GM12878 (cell line): ENCODE results near the gene TBXAS1. TPM values are rescaled to one million over a fixed set of nuclear protein-coding genes. Genes with fewer than 3 reads are reported as not detected.

ENCODE experiments used
- ATAC-seq: fragments of 200-7000 bp; cut with Tn5 transposase; 3 replicates; pipeline ENCODE4 v1.9.1; 2020; ENCODE audit warnings: mild to moderate bottlenecking, moderate library complexity
- BruUV-seq: library from RNA; stranded (reverse); fragments of 400-500 nt; replicated peaks from 2 replicates; lab custom pipeline; 2021; lab: Mats Ljungman, UMichigan
- CTCF ChIA-PET: fragments of 300-600 bp; sonication (Branson Sonifier 250); formaldehyde crosslinking; extraction: SDS; loops from one replicate; lab custom pipeline; 2021; ENCODE audit warnings: inconsistent platforms; lab: Yijun Ruan, JAX
- POLR2A ChIA-PET: fragments of 350-600 bp; formaldehyde crosslinking; extraction: SDS; loops from one replicate; lab custom pipeline; 2021; ENCODE audit warnings: inconsistent platforms; lab: Charles Lee
- RAD21 ChIA-PET: fragments of 300-600 bp; sonication (Branson Sonifier 250); formaldehyde crosslinking; loops from one replicate; lab custom pipeline; 2023; ENCODE audit warnings: antibody characterized with exemption; ENCODE audit not compliant: unreplicated experiment; lab: Charles Lee
- SMC1A ChIA-PET: fragments of 300-600 bp; sonication (Branson Sonifier 250); formaldehyde crosslinking; loops from one replicate; lab custom pipeline; 2023; ENCODE audit not compliant: unreplicated experiment, uncharacterized antibody; lab: Charles Lee
- DNase-seq: peaks from one replicate; pipeline ENCODE4 v3.0.0-alpha.2; 2011; ENCODE audit warnings: low read depth, low spot score
- FAIRE-seq: peaks from 3 replicates; lab custom pipeline; 2011; peaks lifted over from hg19 to GRCh38; lab: Jason Lieb, UNC
- H2AFZ ChIP-seq: 2 replicates; pipeline ENCODE4 v1.6.0; 2011; ENCODE audit warnings: low read depth, low read length, control low read depth; ENCODE audit not compliant: control insufficient read depth
- H3K27ac ChIP-seq: 2 replicates; pipeline ENCODE4 v1.5.1; 2011; ENCODE audit warnings: control low read depth; ENCODE audit not compliant: control insufficient read depth, insufficient read depth
- H3K27me3 ChIP-seq, 2 experiments: replicated peaks in 1 of 2; 2 replicates each; pipeline versions ENCODE4 v1.6.0 to v1.6.1; 2011; ENCODE audit warnings: low read length in 1 of 2; ENCODE audit not compliant: control insufficient read depth in 2 of 2, insufficient read depth in 2 of 2
- H3K36me3 ChIP-seq, 2 experiments: 2 replicates each; pipeline ENCODE4 v1.5.1; 2011; ENCODE audit warnings: low read length in 1 of 2; ENCODE audit not compliant: control insufficient read depth in 2 of 2, insufficient read depth in 2 of 2
- H3K4me1 ChIP-seq: 2 replicates; pipeline ENCODE4 v1.6.1; 2011; ENCODE audit warnings: mild to moderate bottlenecking, low read length, moderate library complexity, mixed read lengths; ENCODE audit not compliant: control insufficient read depth, insufficient read depth
- H3K4me2 ChIP-seq: 2 replicates; pipeline ENCODE4 v1.6.0; 2011; ENCODE audit warnings: control low read depth; ENCODE audit not compliant: control insufficient read depth, insufficient read depth
- H3K4me3 ChIP-seq: fragments of 200-600 bp; sonication (generic); 2 replicates; pipeline ENCODE4 v1.5.1; 2016
- H3K79me2 ChIP-seq: 2 replicates; pipeline ENCODE4 v1.6.0; 2011; ENCODE audit warnings: low read length; ENCODE audit not compliant: control insufficient read depth, insufficient read depth
- H3K9ac ChIP-seq: 2 replicates; pipeline ENCODE4 v1.8.0; 2011; ENCODE audit warnings: low read length, control low read depth, mixed read lengths; ENCODE audit not compliant: control insufficient read depth, insufficient read depth
- H3K9me3 ChIP-seq: replicated peaks from 3 replicates; pipeline ENCODE4 v1.5.1; 2011; ENCODE audit warnings: mild to moderate bottlenecking, low read length; ENCODE audit not compliant: control insufficient read depth, insufficient read depth
- H4K20me1 ChIP-seq: 2 replicates; pipeline ENCODE4 v1.6.0; 2011; ENCODE audit not compliant: control insufficient read depth, insufficient read depth
- BHLHE40 ChIP-seq, 2 experiments: fragments of 450-650 bp in 1 of 2; IDR thresholded peaks; 2 replicates each; pipeline ENCODE4 v1.6.1; 2011 to 2017; ENCODE audit warnings: low read depth in 2 of 2, borderline replicate concordance in 1 of 2, improper control_type of control experiment in 1 of 2, low read length in 1 of 2, mild to moderate bottlenecking in 1 of 2
- CHD1 ChIP-seq: IDR thresholded peaks from 2 replicates; pipeline ENCODE4 v1.6.1; 2012; ENCODE audit warnings: low read depth, low read length, improper control_type of control experiment
- E2F4 ChIP-seq: IDR thresholded peaks from 2 replicates; pipeline ENCODE4 v1.6.1; 2012; ENCODE audit warnings: low read depth, low read length, improper control_type of control experiment
- EP300 ChIP-seq, 2 experiments: fragments of 150-350 bp in 1 of 2; IDR thresholded peaks; 2 replicates each; pipeline ENCODE4 v1.6.1; 2011 to 2012; ENCODE audit warnings: low read depth in 2 of 2, low read length in 2 of 2, borderline replicate concordance in 1 of 2, improper control_type of control experiment in 1 of 2, inconsistent platforms in 1 of 2; ENCODE audit not compliant: control insufficient read depth in 1 of 2
- GABPA ChIP-seq: IDR thresholded peaks from 2 replicates; pipeline ENCODE4 v1.6.1; 2014; ENCODE audit warnings: antibody characterized with exemption, low read depth, mild to moderate bottlenecking, inconsistent platforms
- IRF5 ChIP-seq: fragments of 450-650 bp; IDR thresholded peaks from 2 replicates; pipeline ENCODE4 v1.6.1; 2017; ENCODE audit warnings: borderline replicate concordance
- NFIC ChIP-seq: IDR thresholded peaks from 2 replicates; pipeline ENCODE4 v1.6.1; 2012; ENCODE audit warnings: low read depth, mild to moderate bottlenecking, inconsistent platforms, low read length, moderate library complexity
- NFYB ChIP-seq: IDR thresholded peaks from 2 replicates; pipeline ENCODE4 v1.6.1; 2011; ENCODE audit warnings: low read depth, mild to moderate bottlenecking, low read length, improper control_type of control experiment, moderate library complexity; ENCODE audit not compliant: insufficient read depth
- SP1 ChIP-seq: IDR thresholded peaks from one replicate; pipeline ENCODE4 v1.6.1; 2011; ENCODE audit warnings: low read depth, low read length
- USF2 ChIP-seq: IDR thresholded peaks from 2 replicates; pipeline ENCODE4 v1.6.1; 2011; ENCODE audit warnings: low read depth, low read length, improper control_type of control experiment, borderline replicate concordance
- WRNIP1 ChIP-seq: IDR thresholded peaks from 2 replicates; pipeline ENCODE4 v1.6.1; 2011; ENCODE audit warnings: low read depth, low read length, improper control_type of control experiment, borderline replicate concordance
- YBX1 ChIP-seq: fragments of 450-650 bp; IDR thresholded peaks from 2 replicates; pipeline ENCODE4 v1.6.1; 2016; ENCODE audit warnings: antibody characterized with exemption
- ZBTB33 ChIP-seq: fragments of 450-650 bp; IDR thresholded peaks from 2 replicates; pipeline ENCODE4 v1.6.1; 2017; ENCODE audit warnings: mild to moderate bottlenecking
- ZZZ3 ChIP-seq: IDR thresholded peaks from 2 replicates; pipeline ENCODE4 v1.6.1; 2011; ENCODE audit warnings: low read depth; ENCODE audit not compliant: control insufficient read depth, insufficient read length
- WGBS: methylation state at CpG from one replicate; pipeline ENCODE4 v1.1.6; 2016; ENCODE audit warnings: low lambda C conversion rate; ENCODE audit not compliant: insufficient replicate concordance, insufficient coverage; ENCODE audit errors: missing lambda C conversion rate; 5-methylcytosine and 5-hydroxymethylcytosine counted together
- in situ Hi-C: fragments of 300-500 bp; cut with MboI; formaldehyde crosslinking; loops from 9 replicates; pipeline ENCODE4 v1.14.3; 2018; ENCODE audit warnings: mixed read lengths
- intact Hi-C: fragments of 100-400 bp; cut with micrococcal nuclease; formaldehyde crosslinking; loops from one replicate; pipeline ENCODE4 v1.14.2; 2022; ENCODE audit not compliant: unreplicated experiment
- polyA plus RNA-seq, 11 experiments: library from polyadenylated mRNA; depleted of rRNA in 4 of 11; unstranded in 6 of 11; stranded (reverse) in 5 of 11; fragments of >200 nt; fragmentation: Nextera tagmentation in 4 of 11; fragmentation: Illumina TruSeq in 1 of 11; extraction: Ambion mirVana in 4 of 11; extraction: Trizol in 1 of 11; gene quantifications; 1 replicate in 1 of 11; 2 replicates in 10 of 11; pipeline versions ENCODE4 v1.2.1 to v1.2.3, GENCODE V29; 2011 to 2016; ENCODE audit warnings: inconsistent platforms in 2 of 11, missing spikeins in 2 of 11, low read depth in 1 of 11
- total RNA-seq, 4 experiments: library from RNA; depleted of rRNA in 3 of 4; stranded (reverse); fragments of >200 nt in 3 of 4; fragmentation: Illumina TruSeq in 1 of 4; extraction: Trizol in 1 of 4; gene quantifications; 2 replicates each; pipeline versions ENCODE4 v1.2.1 to v1.2.3, GENCODE V29; 2013 to 2021

Gene TBXAS1
- total and polyA plus RNA-seq, 10 of the 15 experiments (the other 5 are each of a cell fraction or from before 2014, with no cell fraction given), result 1.5 to 32.7 (median 16.3) TPM

GRCh38 chr7:139846297-139846696 is 17.2 kb downstream of the TBXAS1 start:
- intact Hi-C loops (no loop called here), in situ Hi-C loops (no loop called here)
- Histone ChIP-seq H3K4me2 (no peak overlapping the region), H3K9me3 (peaks cover 3% of the 10 kb centered on the region; the same call in 1 of the 3 replicates), H4K20me1 (no peaks in the 10 kb centered on the region), H3K27me3 (no peaks in the 10 kb centered on the region), H3K27ac (no peak overlapping the region), H2AFZ (no peak overlapping the region), H3K36me3 (no peaks in the 10 kb centered on the region), H3K9ac (no peak overlapping the region), H3K4me3 (no peak overlapping the region), H3K4me1 (peaks cover 9% of the 10 kb centered on the region), H3K79me2 (no peaks in the 10 kb centered on the region; the same call in 1 of the 2 replicates)
- CTCF ChIA-PET, result interaction anchor here (0.7 kb wide), 1 partner anchor 162 kb away, joined by 3 read pairs; no protein-coding TSS in a partner anchor
- ATAC-seq (no peak), FAIRE-seq (no peak), DNase-seq (no peak)
- TF ChIP-seq WRNIP1, result no peak
- no peak for TF ChIP-seq USF2
- no peak for TF ChIP-seq CHD1
- TF ChIP-seq E2F4, result no peak
- TF ChIP-seq SP1, result no peak
- TF ChIP-seq IRF5, result no peak
- no peak for TF ChIP-seq ZBTB33
- TF ChIP-seq NFYB, result no peak
- no peak for TF ChIP-seq ZZZ3
- no peak for TF ChIP-seq YBX1
- TF ChIP-seq EP300 (IDR thresholded peaks at IDR 0.05; ENCODE audit: borderline replicate concordance in 1 of 2, control insufficient read depth in 1 of 2, low read depth in 2 of 2, low read length in 2 of 2), result no peak
- no peak for TF ChIP-seq NFIC
- no peak for TF ChIP-seq GABPA
- no peak for TF ChIP-seq BHLHE40 (IDR thresholded peaks at IDR 0.05; ENCODE audit: borderline replicate concordance in 1 of 2, low read depth in 2 of 2, low read length in 1 of 2)
- 98% methylated on average over 4 of the region's 4 CpGs for WGBS
- SMC1A ChIA-PET, result no interaction called here
- RAD21 ChIA-PET, result interaction anchor here (0.6 kb wide), 1 partner anchor 657 kb away, joined by 3 read pairs; no protein-coding TSS in a partner anchor
- POLR2A ChIA-PET, result interaction anchor here (0.5 kb wide), 1 partner anchor 32 kb away, joined by 6 read pairs; no protein-coding TSS in a partner anchor
- no TSS peak for BruUV-seq
